Retinal pigment epithelial cell (primary cell): Measurements from ENCODE around the gene LRRC19.
A peak's percentile ranks its signal among the peaks of the same experiment; 100 is the strongest.

ENCODE experiments used
- DNase-seq: peaks from one replicate; pipeline ENCODE4 v3.0.0-alpha.2; 2010; ENCODE audit warnings: low read depth
- H3K4me3 ChIP-seq: 2 replicates; pipeline ENCODE4 v1.5.1; 2011; ENCODE audit warnings: mild to moderate bottlenecking, low read length, control low read depth, moderate library complexity
- TF ChIP-seq, protein P1 (sequence below): conservative IDR thresholded peaks from 2 replicates; pipeline ENCODE4 v1.5.1; 2011; ENCODE audit warnings: low read depth, low read length, control low read depth, inconsistent platforms

Gene LRRC19

DNA sequence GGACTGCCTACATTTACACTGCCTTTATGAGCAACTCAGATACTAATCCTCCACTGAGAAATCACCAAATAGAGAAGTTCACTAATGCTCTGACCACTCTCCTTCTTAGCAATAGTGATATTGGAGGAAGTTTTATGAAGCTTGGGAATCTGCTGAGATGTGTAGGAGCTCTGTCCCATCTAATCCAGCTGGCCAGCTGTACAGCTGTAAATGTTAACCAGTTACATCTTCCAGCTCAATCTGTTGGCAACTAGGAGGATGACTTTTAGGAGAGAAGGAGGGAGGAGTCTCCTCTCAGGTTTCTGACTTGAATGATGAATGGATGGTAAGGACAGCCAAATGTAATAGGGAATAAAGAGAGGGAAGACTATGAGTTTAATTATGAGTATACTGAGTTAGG is 36.3 kb upstream of the LRRC19 start:
- no peak overlapping the region for H3K4me3 ChIP-seq
- TF ChIP-seq, protein P1, sequence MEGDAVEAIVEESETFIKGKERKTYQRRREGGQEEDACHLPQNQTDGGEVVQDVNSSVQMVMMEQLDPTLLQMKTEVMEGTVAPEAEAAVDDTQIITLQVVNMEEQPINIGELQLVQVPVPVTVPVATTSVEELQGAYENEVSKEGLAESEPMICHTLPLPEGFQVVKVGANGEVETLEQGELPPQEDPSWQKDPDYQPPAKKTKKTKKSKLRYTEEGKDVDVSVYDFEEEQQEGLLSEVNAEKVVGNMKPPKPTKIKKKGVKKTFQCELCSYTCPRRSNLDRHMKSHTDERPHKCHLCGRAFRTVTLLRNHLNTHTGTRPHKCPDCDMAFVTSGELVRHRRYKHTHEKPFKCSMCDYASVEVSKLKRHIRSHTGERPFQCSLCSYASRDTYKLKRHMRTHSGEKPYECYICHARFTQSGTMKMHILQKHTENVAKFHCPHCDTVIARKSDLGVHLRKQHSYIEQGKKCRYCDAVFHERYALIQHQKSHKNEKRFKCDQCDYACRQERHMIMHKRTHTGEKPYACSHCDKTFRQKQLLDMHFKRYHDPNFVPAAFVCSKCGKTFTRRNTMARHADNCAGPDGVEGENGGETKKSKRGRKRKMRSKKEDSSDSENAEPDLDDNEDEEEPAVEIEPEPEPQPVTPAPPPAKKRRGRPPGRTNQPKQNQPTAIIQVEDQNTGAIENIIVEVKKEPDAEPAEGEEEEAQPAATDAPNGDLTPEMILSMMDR, result no peak
- no peak for DNase-seq

DNA sequence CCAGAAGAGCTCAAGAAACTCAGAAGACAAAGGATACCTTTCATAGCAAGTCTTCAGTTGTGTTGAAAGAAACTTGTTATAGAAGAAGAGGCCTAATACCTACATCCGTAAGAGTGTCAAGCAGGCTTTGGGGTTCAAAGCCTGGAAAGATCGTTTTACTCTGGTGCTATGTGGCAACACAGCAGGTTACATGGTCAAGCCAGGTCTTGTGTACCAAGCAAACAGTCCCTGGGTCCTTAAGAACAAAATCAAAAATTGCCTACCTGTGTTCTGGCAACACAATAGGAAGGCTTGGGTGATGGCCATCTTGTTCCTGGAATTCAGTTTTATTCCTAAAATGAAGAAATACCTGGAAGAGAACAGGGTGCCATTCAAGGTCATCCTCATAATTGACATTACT is 32.0 kb upstream of the LRRC19 start:
- no peak for DNase-seq
- TF ChIP-seq, protein P1, result no peak
- H3K4me3 ChIP-seq, result no peak overlapping the region

DNA sequence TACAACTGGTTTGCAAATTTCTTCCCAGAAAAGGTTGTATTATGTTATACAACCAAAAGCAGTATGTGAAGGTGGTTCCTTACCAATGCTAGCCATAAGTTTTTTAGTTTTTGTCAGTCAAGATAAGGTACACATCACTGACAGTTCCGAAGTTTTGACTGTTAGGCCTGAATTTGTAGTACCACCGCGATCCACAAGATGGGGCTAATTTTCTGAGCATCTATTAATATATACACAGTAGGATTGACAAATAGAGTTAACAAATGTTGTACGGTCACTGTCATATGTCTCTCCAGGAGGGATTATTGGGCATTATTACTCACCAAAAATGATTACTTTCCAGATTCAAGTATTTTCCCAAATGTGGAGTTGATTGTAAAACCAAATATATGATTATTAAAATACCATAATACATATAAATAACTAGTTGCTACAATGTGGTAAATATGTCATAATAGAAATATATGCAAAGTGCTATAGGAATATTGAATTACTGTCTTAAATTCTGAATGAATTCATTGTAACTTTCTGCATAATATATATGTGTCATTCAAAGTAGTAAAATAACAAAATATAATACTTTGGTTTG is 28.4 kb upstream of the LRRC19 start:
- H3K4me3 ChIP-seq, result no peak overlapping the region
- TF ChIP-seq, protein P1, result peak; percentile 84
- no peak for DNase-seq

DNA sequence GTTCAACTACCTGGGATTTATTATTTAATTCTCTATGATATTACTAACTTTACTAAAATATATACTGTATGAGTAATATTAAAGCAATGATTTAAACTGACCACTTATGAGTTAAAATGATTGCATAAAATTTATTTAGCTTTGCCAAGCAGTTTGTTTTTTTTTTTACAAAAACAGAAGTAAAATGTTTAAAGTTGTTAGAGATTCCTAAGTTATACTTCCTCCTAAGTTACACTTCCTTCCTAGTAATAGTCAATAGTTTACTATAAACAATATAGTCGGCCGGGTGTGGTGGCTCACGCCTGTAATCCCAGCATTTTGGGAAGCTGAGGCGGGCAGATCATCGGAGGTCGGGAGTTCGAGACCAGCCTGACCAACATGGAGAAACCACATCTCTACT is 23.7 kb upstream of the LRRC19 start:
- DNase-seq, result no peak
- TF ChIP-seq, protein P1, result no peak
- no peak overlapping the region for H3K4me3 ChIP-seq

DNA sequence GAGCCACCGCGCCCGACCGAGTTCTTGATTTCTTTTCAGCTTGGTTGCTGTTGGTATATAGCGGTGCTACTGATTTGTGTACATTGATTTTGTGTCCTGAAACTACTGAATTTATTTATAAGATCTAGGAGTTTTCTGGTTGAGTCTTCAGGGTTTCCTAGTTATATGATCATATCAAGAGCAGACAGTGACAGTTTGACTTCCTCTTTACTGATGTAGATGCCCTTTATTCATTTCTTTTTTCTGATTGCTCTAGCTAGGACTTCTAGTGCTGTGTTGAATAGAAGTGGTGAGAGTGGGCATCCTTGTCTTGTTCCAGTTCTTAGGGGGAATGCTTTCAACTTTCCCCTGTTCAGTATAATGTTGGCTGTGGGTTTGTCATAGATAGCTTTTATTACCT is 17.4 kb upstream of the LRRC19 start:
- TF ChIP-seq, protein P1, result no peak

DNA sequence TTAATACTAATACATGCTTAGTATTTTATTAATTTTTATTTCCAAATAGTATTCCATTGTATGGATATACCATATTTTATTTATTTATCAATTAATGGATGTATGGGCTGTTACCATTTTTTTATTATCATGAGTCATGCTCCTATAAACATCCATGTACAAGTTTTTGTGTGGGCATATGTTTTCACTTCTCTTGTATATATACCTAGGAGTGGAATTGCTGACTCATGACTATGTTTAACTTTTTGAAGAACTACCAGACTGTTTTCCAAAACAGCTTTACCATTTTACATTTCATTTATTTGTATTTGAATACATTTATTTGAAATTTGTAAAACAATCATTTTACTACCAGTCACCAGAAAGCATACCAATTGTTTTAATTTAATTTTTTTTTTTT is 14.1 kb upstream of the LRRC19 start:
- DNase-seq, result no peak
- TF ChIP-seq, protein P1, result no peak
- no peak overlapping the region for H3K4me3 ChIP-seq

More for the DNA sequence above, 17.4 kb upstream of the LRRC19 start:
- DNase-seq, result no peak
- no peak overlapping the region for H3K4me3 ChIP-seq

DNA sequence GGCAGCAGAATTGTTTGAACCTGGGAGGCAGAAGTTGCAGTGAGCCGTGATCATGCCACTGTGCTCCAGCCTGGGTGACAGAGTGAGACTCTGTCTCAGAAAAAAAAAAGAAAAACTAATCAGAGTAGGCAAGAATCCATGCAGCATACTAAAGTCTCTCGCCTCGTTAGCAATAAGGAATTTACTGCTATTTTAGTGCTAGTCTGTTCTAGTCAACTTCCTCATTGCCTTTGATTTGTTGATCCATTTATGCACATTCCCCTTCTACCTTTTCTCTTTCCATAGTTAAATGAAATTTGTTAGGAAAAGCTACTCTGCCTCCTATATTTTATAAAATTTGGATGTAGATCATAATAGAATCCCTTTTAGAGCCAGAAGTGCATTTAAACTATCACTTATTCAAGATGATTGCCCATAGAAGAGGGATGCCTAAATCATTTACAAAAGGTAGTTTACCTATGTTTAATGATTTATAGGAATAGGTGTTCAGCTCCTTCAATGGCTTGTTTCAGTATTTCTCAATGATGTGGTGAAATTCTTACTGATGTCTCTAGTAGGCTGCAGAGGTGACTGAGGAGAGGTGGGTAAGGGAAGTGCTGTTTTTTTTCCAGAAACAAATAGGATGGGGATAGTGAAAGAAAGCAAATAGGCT is 1.9 kb downstream of the LRRC19 start:
- DNase-seq, result no peak
- TF ChIP-seq, protein P1, result no peak
- H3K4me3 ChIP-seq, result no peak overlapping the region
